Measurements from ENCODE around the gene ZFYVE28. TPM values are rescaled to one million over a fixed set of nuclear protein-coding genes. Genes with fewer than 3 reads are reported as not detected.

The ZFYVE28 gene
- total and polyA plus RNA-seq, 2 donors from 2014 or later, result 8.0 to 18.9 TPM

- H3K27ac ChIP-seq (ENCODE audit: low read depth in 2 of 2, low read length in 2 of 2), result no peak overlapping the region
- peaks cover 0 to 9% (median 0%) of the 10 kb centered on the region in 3 donors for H3K4me1 ChIP-seq (ENCODE audit: control insufficient read depth in 2 of 3, insufficient read depth in 2 of 3, low read depth in 1 of 3, low read length in 3 of 3)
- intact Hi-C loops (cut with DNase I), result no loop called here
- peak overlapping the region in 1 of 3 donors; percentile 34 for H3K9ac ChIP-seq (ENCODE audit: low read length in 3 of 3)
- no peaks in the 10 kb centered on the region for H3K27me3 ChIP-seq (ENCODE audit: control insufficient read depth, insufficient read depth, low read length)
- H3K36me3 ChIP-seq (ENCODE audit: control insufficient read depth in 2 of 3, insufficient read depth in 3 of 3, low read length in 3 of 3), result no peaks in the 10 kb centered on the region
- H3K4me3 ChIP-seq (ENCODE audit: low read length in 3 of 3), result peak overlapping the region in 2 of 3 donors; percentile 29
- no peaks in the 10 kb centered on the region for H3K9me3 ChIP-seq (ENCODE audit: control insufficient read depth in 2 of 3, insufficient read depth in 1 of 3, low read length in 3 of 3)
- peak; percentile 87 to 95 (median 90) for DNase-seq
- no peak for TF ChIP-seq CTCF (IDR thresholded peaks at IDR 0.05; ENCODE audit: borderline replicate concordance, extremely low read depth, insufficient read depth)
- FAIRE-seq, result no peak
Measured at GRCh38 chr4:2402048-2402842, 16.2 kb downstream of the ZFYVE28 start.

- DNase-seq (peak in 1 of 5 donors; percentile 51), FAIRE-seq (no peak)
- no peaks in the 10 kb centered on the region for H3K9me3 ChIP-seq (ENCODE audit: control insufficient read depth in 2 of 3, insufficient read depth in 1 of 3, low read length in 3 of 3)
- H3K4me1 ChIP-seq (ENCODE audit: control insufficient read depth in 2 of 3, insufficient read depth in 2 of 3, low read depth in 1 of 3, low read length in 3 of 3), result peaks cover 0 to 9% (median 0%) of the 10 kb centered on the region in 3 donors
- intact Hi-C loops (cut with DNase I), result no loop called here
- no peak for TF ChIP-seq CTCF (IDR thresholded peaks at IDR 0.05; ENCODE audit: borderline replicate concordance, extremely low read depth, insufficient read depth)
- H3K9ac ChIP-seq (ENCODE audit: low read length in 3 of 3), result peak overlapping the region in 1 of 3 donors; percentile 34
- no peaks in the 10 kb centered on the region for H3K36me3 ChIP-seq (ENCODE audit: control insufficient read depth in 2 of 3, insufficient read depth in 3 of 3, low read length in 3 of 3)
- H3K27me3 ChIP-seq (ENCODE audit: control insufficient read depth, insufficient read depth, low read length), result no peaks in the 10 kb centered on the region
- no peak overlapping the region for H3K27ac ChIP-seq (ENCODE audit: low read depth in 2 of 2, low read length in 2 of 2)
- H3K4me3 ChIP-seq (ENCODE audit: low read length in 3 of 3), result peak overlapping the region in 1 of 3 donors; percentile 29
Measured at GRCh38 chr4:2401610-2401983, 16.8 kb downstream of the ZFYVE28 start.

GRCh38 chr4:2400841-2401609 is 17.4 kb downstream of the ZFYVE28 start:
- DNase-seq, result no peak
- Histone ChIP-seq H3K27me3 (ENCODE audit: control insufficient read depth, insufficient read depth, low read length) (no peaks in the 10 kb centered on the region), H3K36me3 (ENCODE audit: control insufficient read depth in 2 of 3, insufficient read depth in 3 of 3, low read length in 3 of 3) (no peaks in the 10 kb centered on the region), H3K9me3 (ENCODE audit: control insufficient read depth in 2 of 3, insufficient read depth in 1 of 3, low read length in 3 of 3) (no peaks in the 10 kb centered on the region), H3K9ac (ENCODE audit: low read length in 3 of 3) (no peak overlapping the region), H3K4me1 (ENCODE audit: control insufficient read depth in 2 of 3, insufficient read depth in 2 of 3, low read depth in 1 of 3, low read length in 3 of 3) (peaks cover 0 to 9% (median 0%) of the 10 kb centered on the region in 3 donors), H3K27ac (ENCODE audit: low read depth in 2 of 2, low read length in 2 of 2) (no peak overlapping the region), H3K4me3 (ENCODE audit: low read length in 3 of 3) (no peak overlapping the region)
- intact Hi-C loops (cut with DNase I), result no loop called here
- no peak for FAIRE-seq
- TF ChIP-seq CTCF (IDR thresholded peaks at IDR 0.05; ENCODE audit: borderline replicate concordance, extremely low read depth, insufficient read depth), result no peak
